HepG2 (cell line): ENCODE results near the gene NPC1. TPM values are rescaled to one million over a fixed set of nuclear protein-coding genes. Genes with fewer than 3 reads are reported as not detected.

Source experiments
- FUBP1 ChIP-seq: sonication (generic); formaldehyde crosslinking; IDR thresholded peaks from 2 replicates; pipeline ENCODE4 v1.5.1; 2020; ENCODE audit warnings: missing genetic modification reagents, mild to moderate bottlenecking, borderline replicate concordance
- GPN1 ChIP-seq: sonication (generic); formaldehyde crosslinking; IDR thresholded peaks from 2 replicates; pipeline ENCODE4 v1.5.1; 2020; ENCODE audit warnings: missing genetic modification reagents, borderline replicate concordance
- MAFF ChIP-seq: IDR thresholded peaks from 2 replicates; pipeline ENCODE4 v1.6.1; 2011; ENCODE audit warnings: low read depth, low read length, improper control_type of control experiment
- MEF2D ChIP-seq: sonication (generic); formaldehyde crosslinking; IDR thresholded peaks from 2 replicates; pipeline ENCODE4 v1.5.1; 2020; ENCODE audit warnings: mild to moderate bottlenecking, missing genetic modification reagents
- MYNN ChIP-seq: sonication (generic); formaldehyde crosslinking; IDR thresholded peaks from 2 replicates; pipeline ENCODE4 v1.4.0; 2020; ENCODE audit warnings: mild to moderate bottlenecking, low read depth, missing genetic modification reagents
- NPAS2 ChIP-seq: sonication (generic); formaldehyde crosslinking; IDR thresholded peaks from 2 replicates; pipeline ENCODE4 v1.8.0; 2022; ENCODE audit warnings: mild to moderate bottlenecking, missing genetic modification reagents, borderline replicate concordance
- PRDM15 ChIP-seq: sonication (generic); formaldehyde crosslinking; IDR thresholded peaks from 2 replicates; pipeline ENCODE4 v1.4.0; 2020; ENCODE audit warnings: missing genetic modification reagents
- SP4 ChIP-seq: sonication (generic); formaldehyde crosslinking; IDR thresholded peaks from 2 replicates; pipeline ENCODE4 v1.8.1; 2023; ENCODE audit warnings: mild to moderate bottlenecking, missing genetic modification reagents
- ZEB1 ChIP-seq: IDR thresholded peaks from 2 replicates; pipeline ENCODE4 v1.6.1; 2012; ENCODE audit warnings: mild to moderate bottlenecking, low read depth, inconsistent platforms; ENCODE audit not compliant: insufficient replicate concordance
- ZFY ChIP-seq: sonication (generic); formaldehyde crosslinking; IDR thresholded peaks from 2 replicates; pipeline ENCODE4 v1.4.0; 2020; ENCODE audit warnings: missing genetic modification reagents
- ZNF136 ChIP-seq: sonication (generic); formaldehyde crosslinking; IDR thresholded peaks from 2 replicates; pipeline ENCODE4 v1.8.1; 2022; ENCODE audit warnings: low read depth, mild to moderate bottlenecking, moderate library complexity, missing genetic modification reagents
- ZNF251 ChIP-seq: sonication (generic); formaldehyde crosslinking; IDR thresholded peaks from 2 replicates; pipeline ENCODE4 v1.9.0; 2021; ENCODE audit warnings: mild to moderate bottlenecking, missing genetic modification reagents
- polyA plus RNA-seq, 8 experiments: library from polyadenylated mRNA; depleted of rRNA in 3 of 8; stranded (reverse) in 7 of 8; unstranded in 1 of 8; fragments of >200 nt; fragmentation: Illumina TruSeq in 4 of 8; extraction: Trizol in 4 of 8; gene quantifications; 2 replicates each; pipeline versions ENCODE4 v1.2.1 to v1.2.3, GENCODE V29; 2011 to 2016; ENCODE audit warnings: low read depth in 4 of 8, missing spikeins in 1 of 8, mixed read lengths in 1 of 8; ENCODE audit not compliant: insufficient read depth in 1 of 8
- total RNA-seq, 5 experiments: library from RNA; depleted of rRNA; stranded (reverse); fragments of >200 nt; fragmentation: Illumina TruSeq; extraction: Trizol; gene quantifications; 2 replicates each; pipeline ENCODE4 v1.2.3, GENCODE V29; 2016; ENCODE audit warnings: low read depth in 1 of 5
- TF ChIP-seq, protein P1 (sequence below): sonication (generic); formaldehyde crosslinking; IDR thresholded peaks from 2 replicates; pipeline ENCODE4 v1.5.0; 2020; ENCODE audit warnings: mild to moderate bottlenecking, missing genetic modification reagents
- TF ChIP-seq, protein P2 (sequence below): sonication (generic); formaldehyde crosslinking; IDR thresholded peaks from 2 replicates; pipeline ENCODE4 v1.4.0; 2020; ENCODE audit warnings: missing genetic modification reagents
- TF ChIP-seq, protein P3 (sequence below): sonication (generic); formaldehyde crosslinking; IDR thresholded peaks from 2 replicates; pipeline ENCODE4 v1.4.0; 2020; ENCODE audit warnings: missing genetic modification reagents

NPC1 gene
- total and polyA plus RNA-seq, 2 of the 13 experiments (the other 11 are each of a cell fraction or from before 2014, with no cell fraction given) = 46.5 to 114 TPM

GRCh38 chr18:23556145-23556780 lies 30.0 kb downstream of the NPC1 start (continued):
- TF ChIP-seq, protein P1, sequence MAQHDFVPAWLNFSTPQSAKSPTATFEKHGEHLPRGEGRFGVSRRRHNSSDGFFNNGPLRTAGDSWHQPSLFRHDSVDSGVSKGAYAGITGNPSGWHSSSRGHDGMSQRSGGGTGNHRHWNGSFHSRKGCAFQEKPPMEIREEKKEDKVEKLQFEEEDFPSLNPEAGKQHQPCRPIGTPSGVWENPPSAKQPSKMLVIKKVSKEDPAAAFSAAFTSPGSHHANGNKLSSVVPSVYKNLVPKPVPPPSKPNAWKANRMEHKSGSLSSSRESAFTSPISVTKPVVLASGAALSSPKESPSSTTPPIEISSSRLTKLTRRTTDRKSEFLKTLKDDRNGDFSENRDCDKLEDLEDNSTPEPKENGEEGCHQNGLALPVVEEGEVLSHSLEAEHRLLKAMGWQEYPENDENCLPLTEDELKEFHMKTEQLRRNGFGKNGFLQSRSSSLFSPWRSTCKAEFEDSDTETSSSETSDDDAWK (CRISPR knock-in tag) = no peak
- TF ChIP-seq, protein P2, sequence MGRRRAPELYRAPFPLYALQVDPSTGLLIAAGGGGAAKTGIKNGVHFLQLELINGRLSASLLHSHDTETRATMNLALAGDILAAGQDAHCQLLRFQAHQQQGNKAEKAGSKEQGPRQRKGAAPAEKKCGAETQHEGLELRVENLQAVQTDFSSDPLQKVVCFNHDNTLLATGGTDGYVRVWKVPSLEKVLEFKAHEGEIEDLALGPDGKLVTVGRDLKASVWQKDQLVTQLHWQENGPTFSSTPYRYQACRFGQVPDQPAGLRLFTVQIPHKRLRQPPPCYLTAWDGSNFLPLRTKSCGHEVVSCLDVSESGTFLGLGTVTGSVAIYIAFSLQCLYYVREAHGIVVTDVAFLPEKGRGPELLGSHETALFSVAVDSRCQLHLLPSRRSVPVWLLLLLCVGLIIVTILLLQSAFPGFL (CRISPR knock-in tag) = no peak
- TF ChIP-seq ZNF251 (CRISPR knock-in tag) (no peak), ZFY (peak; percentile 80), NPAS2 (CRISPR knock-in tag) (no peak), ZEB1 (peak; percentile 89), MAFF (no peak), ZNF136 (CRISPR knock-in tag) (peak; percentile 89; the same call in 1 of the 2 replicates), MEF2D (peak; percentile 92; the same call in 1 of the 2 replicates), FUBP1 (no peak), PRDM15 (no peak), MYNN (CRISPR knock-in tag) (no peak), GPN1 (no peak), SP4 (CRISPR knock-in tag) (peak; percentile 31; the same call in 1 of the 2 replicates)
- TF ChIP-seq, protein P3, sequence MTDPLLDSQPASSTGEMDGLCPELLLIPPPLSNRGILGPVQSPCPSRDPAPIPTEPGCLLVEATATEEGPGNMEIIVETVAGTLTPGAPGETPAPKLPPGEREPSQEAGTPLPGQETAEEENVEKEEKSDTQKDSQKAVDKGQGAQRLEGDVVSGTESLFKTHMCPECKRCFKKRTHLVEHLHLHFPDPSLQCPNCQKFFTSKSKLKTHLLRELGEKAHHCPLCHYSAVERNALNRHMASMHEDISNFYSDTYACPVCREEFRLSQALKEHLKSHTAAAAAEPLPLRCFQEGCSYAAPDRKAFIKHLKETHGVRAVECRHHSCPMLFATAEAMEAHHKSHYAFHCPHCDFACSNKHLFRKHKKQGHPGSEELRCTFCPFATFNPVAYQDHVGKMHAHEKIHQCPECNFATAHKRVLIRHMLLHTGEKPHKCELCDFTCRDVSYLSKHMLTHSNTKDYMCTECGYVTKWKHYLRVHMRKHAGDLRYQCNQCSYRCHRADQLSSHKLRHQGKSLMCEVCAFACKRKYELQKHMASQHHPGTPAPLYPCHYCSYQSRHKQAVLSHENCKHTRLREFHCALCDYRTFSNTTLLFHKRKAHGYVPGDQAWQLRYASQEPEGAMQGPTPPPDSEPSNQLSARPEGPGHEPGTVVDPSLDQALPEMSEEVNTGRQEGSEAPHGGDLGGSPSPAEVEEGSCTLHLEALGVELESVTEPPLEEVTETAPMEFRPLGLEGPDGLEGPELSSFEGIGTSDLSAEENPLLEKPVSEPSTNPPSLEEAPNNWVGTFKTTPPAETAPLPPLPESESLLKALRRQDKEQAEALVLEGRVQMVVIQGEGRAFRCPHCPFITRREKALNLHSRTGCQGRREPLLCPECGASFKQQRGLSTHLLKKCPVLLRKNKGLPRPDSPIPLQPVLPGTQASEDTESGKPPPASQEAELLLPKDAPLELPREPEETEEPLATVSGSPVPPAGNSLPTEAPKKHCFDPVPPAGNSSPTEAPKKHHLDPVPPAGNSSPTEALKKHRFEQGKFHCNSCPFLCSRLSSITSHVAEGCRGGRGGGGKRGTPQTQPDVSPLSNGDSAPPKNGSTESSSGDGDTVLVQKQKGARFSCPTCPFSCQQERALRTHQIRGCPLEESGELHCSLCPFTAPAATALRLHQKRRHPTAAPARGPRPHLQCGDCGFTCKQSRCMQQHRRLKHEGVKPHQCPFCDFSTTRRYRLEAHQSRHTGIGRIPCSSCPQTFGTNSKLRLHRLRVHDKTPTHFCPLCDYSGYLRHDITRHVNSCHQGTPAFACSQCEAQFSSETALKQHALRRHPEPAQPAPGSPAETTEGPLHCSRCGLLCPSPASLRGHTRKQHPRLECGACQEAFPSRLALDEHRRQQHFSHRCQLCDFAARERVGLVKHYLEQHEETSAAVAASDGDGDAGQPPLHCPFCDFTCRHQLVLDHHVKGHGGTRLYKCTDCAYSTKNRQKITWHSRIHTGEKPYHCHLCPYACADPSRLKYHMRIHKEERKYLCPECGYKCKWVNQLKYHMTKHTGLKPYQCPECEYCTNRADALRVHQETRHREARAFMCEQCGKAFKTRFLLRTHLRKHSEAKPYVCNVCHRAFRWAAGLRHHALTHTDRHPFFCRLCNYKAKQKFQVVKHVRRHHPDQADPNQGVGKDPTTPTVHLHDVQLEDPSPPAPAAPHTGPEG (CRISPR knock-in tag) = peak; percentile 76; the same call in 1 of the 2 replicates
